Skeletal muscle tissue (tissue), 4 donors: ENCODE measurements around the gene ISYNA1. TPM values are rescaled to one million over a fixed set of nuclear protein-coding genes. Genes with fewer than 3 reads are reported as not detected.

Experiments
- H3K27ac ChIP-seq: one replicate; pipeline ENCODE4 v1.7.0; 2013; ENCODE audit warnings: mild to moderate bottlenecking, low read depth, low read length, inconsistent platforms
- H3K27me3 ChIP-seq, 3 donors: one replicate each; pipeline ENCODE4 v1.7.0; 2013; ENCODE audit warnings: low read length in 3 of 3; ENCODE audit not compliant: control insufficient read depth in 3 of 3, insufficient read depth in 3 of 3
- H3K36me3 ChIP-seq, 3 donors: one replicate each; pipeline ENCODE4 v1.7.0; 2013; ENCODE audit warnings: low read length in 3 of 3; ENCODE audit not compliant: control insufficient read depth in 3 of 3, insufficient read depth in 3 of 3
- H3K4me1 ChIP-seq, 3 donors: one replicate each; pipeline ENCODE4 v1.7.0; 2013; ENCODE audit warnings: low read length in 3 of 3, mild to moderate bottlenecking in 3 of 3; ENCODE audit not compliant: control insufficient read depth in 3 of 3, insufficient read depth in 3 of 3
- H3K4me3 ChIP-seq, 3 donors: one replicate each; pipeline ENCODE4 v1.7.0; 2013; ENCODE audit warnings: low read length in 3 of 3
- H3K9ac ChIP-seq, 3 donors: one replicate each; pipeline ENCODE4 v1.7.0; 2013; ENCODE audit warnings: low read length in 3 of 3, mild to moderate bottlenecking in 3 of 3, moderate library complexity in 2 of 3, low read depth in 1 of 3
- H3K9me3 ChIP-seq, 3 donors: one replicate each; pipeline ENCODE4 v1.7.0; 2013; ENCODE audit warnings: low read length in 3 of 3; ENCODE audit not compliant: control insufficient read depth in 3 of 3
- total RNA-seq: library from RNA; depleted of rRNA; stranded (reverse); fragments of >200 nt; gene quantifications from one replicate; pipeline ENCODE4 v1.2.3, GENCODE V29; 2014
- donor health status: Osteomylitis.

The ISYNA1 gene
- total RNA-seq, result 86.6 TPM

GRCh38 chr19:18437491-18438330 is at the start of gene ISYNA1:
TSS of gene ISYNA1 (minus strand) at chr19:18438133. CDS start at chr19:18437979, 154 bp downstream.
- peaks cover 0 to 19% (median 8%) of the 10 kb centered on the region in 3 donors for H3K27me3 ChIP-seq
- no peaks in the 10 kb centered on the region for H3K9me3 ChIP-seq
- peaks cover 13 to 39% (median 21%) of the 10 kb centered on the region in 3 donors for H3K4me1 ChIP-seq
- H3K27ac ChIP-seq, result peak within 1 kb of the TSS; percentile 62
- H3K36me3 ChIP-seq, result peaks cover 0 to 2% (median under 1%) of the 10 kb centered on the region in 3 donors
- H3K4me3 ChIP-seq, result peak within 1 kb of the TSS; percentile 48 to 68 (median 54)
- peak within 1 kb of the TSS; percentile 20 to 66 (median 56) for H3K9ac ChIP-seq

- peak overlapping the region in 1 of 3 donors; percentile 30 for H3K4me3 ChIP-seq
- H3K36me3 ChIP-seq, result no peaks in the 10 kb centered on the region
- peak overlapping the region in 2 of 3 donors; percentile 34 to 50 for H3K9ac ChIP-seq
- peak overlapping the region; percentile 33 for H3K27ac ChIP-seq
- H3K9me3 ChIP-seq, result no peaks in the 10 kb centered on the region
- peaks cover 63 to 86% (median 74%) of the 10 kb centered on the region in 3 donors for H3K4me1 ChIP-seq
- no peaks in the 10 kb centered on the region for H3K27me3 ChIP-seq
Observed at GRCh38 chr19:18486746-18487145, 48.8 kb upstream of the ISYNA1 start.

DNA sequence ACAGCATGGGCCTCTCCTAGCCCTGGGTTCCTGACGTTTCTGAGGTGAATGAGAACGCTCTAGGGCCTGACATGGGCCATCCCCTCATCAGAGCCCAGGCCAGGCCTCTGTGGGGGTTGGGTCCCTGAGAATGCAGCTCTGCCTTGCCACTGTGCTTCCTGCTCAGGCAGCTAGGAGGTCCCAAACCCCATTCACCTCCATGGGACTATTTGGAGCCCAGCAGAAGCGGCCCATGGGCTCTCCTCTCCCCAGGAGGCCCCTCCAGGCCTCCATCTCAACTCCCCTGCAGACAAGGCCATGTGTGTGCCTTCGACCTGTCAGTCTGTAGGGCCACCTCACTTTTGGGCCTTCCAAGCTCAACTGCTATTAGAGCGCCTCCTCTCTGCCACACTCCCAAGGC is 47.1 kb upstream of the ISYNA1 start:
- Histone ChIP-seq H3K4me3 (no peak overlapping the region), H3K4me1 (peaks cover 66 to 94% (median 78%) of the 10 kb centered on the region in 3 donors), H3K27ac (peak overlapping the region; percentile 36), H3K36me3 (no peaks in the 10 kb centered on the region), H3K9me3 (no peaks in the 10 kb centered on the region), H3K27me3 (no peaks in the 10 kb centered on the region), H3K9ac (peak overlapping the region; percentile 7 to 45 (median 16))

- Histone ChIP-seq H3K9me3 (no peaks in the 10 kb centered on the region), H3K4me1 (peaks cover 66 to 94% (median 77%) of the 10 kb centered on the region in 3 donors), H3K27me3 (no peaks in the 10 kb centered on the region), H3K4me3 (no peak overlapping the region), H3K27ac (no peak overlapping the region), H3K9ac (peak overlapping the region in 1 of 3 donors; percentile 25), H3K36me3 (no peaks in the 10 kb centered on the region)
Observed at GRCh38 chr19:18483119-18483890, 45.4 kb upstream of the ISYNA1 start.

DNA sequence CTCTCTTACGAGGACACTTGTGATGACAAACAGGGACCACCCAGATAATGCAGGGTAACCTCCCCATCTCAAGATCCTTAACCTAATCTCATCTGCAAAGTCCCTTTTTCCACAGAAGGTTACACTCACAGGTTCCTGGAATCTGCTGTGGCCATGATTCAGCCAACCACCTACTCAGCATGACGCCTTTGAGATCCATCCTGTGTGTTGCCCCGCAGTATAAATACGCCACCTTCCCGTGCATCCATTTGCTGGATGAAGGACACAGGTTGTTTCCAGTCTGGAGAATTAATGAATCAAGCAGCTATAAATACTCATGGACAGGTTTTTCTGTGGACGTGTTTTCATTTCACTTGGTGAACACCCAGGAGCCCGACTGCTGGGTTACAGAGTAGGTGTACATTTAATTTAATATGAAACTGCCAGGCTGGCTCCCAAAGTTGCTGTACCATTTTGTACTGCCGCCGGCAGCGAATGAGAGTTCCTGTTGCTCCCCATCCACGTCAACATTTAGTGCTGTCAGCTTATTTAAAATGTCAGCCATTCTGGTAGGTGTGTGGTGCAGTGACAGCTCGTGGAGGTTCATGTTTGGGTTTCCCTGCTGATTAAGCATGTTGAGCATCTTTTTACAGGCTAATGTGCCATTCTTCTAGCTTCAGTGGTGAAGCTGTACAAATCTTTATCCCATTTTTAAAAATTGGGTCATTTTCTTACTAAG is 43.7 kb upstream of the ISYNA1 start:
- Histone ChIP-seq H3K27me3 (no peaks in the 10 kb centered on the region), H3K4me1 (peaks cover 63 to 94% (median 77%) of the 10 kb centered on the region in 3 donors), H3K27ac (peak overlapping the region; percentile 65), H3K9me3 (no peaks in the 10 kb centered on the region), H3K4me3 (no peak overlapping the region), H3K36me3 (peaks cover 0 to 3% (median 2%) of the 10 kb centered on the region in 3 donors), H3K9ac (no peak overlapping the region)

DNA sequence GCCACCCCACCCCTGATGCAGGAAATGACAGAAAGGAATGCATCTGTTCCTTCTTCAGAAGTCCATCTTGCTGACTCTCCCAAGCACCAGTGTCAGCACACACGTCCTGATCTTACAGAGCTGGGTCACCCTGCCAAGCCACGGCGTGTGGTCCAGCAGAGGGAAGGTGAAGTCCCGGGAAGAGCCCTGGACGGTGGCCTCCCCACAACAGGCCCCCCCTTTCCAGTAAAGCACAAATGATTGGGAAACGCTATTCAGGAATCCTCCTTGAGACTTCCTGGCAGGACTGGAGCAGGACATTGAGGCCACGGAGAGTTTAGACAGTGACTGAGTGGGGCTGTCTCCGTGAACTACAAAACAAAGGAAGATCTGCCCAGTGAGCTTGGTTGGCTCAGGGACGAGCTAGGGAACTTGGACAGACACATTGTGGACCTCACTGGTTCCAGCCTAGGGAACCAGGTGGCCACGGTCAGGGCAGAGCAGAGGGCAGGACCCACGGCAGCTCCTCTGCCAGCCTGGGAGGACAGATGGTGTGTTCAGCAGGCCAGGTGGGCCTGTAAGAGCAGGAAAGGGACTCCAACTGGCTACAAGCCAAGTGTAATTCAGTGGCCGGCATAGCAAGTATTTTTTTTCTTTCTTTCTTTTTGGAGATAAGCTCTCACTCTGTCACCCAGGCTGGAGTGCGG is 42.2 kb upstream of the ISYNA1 start:
- H3K4me3 ChIP-seq, result peak overlapping the region in 2 of 3 donors; percentile 35 to 49
- H3K9ac ChIP-seq, result peak overlapping the region; percentile 20 to 57 (median 36)
- peaks cover 0 to 3% (median 2%) of the 10 kb centered on the region in 3 donors for H3K36me3 ChIP-seq
- H3K27ac ChIP-seq, result peak overlapping the region; percentile 65
- peaks cover 64 to 93% (median 77%) of the 10 kb centered on the region in 3 donors for H3K4me1 ChIP-seq
- no peaks in the 10 kb centered on the region for H3K9me3 ChIP-seq
- no peaks in the 10 kb centered on the region for H3K27me3 ChIP-seq

DNA sequence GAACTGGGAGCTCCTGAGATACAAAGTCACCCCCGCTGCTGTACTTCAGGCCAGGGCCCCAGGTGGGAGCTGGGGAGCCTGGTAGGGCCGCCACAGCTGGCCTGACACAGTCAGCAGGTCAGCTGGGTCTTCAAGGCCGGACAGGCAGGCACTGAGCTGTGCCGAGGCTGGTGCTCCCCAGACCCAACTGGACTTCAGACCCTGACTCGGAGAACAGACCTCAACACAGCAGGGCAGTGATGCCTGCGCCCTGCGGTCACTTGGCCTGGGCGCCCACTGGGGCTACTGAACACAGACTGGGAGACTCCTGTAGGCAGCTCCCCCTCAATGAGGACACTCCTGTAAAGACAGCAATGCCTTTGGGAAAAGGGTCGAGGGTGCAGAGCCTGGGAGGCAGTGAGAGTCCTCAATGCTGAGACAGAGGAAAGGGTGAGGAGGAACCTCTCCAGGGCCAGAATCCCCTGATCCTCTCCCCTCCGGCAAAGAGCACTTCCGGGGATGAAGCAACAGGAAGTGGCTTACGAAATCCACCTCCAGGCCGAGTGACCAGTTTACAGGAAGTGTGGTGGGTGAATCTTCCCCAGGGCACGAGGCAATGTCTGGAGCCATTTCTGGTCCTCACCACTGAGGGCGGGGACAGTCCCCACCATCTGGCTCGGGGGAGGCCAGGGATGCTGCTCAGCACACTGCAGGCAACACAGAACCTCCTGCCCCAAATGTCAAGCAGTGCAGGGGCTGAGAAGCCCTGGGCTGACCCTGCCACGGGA is 40.8 kb upstream of the ISYNA1 start:
- Histone ChIP-seq H3K9ac (peak overlapping the region in 2 of 3 donors; percentile 58 to 60), H3K4me1 (peaks cover 71 to 92% (median 82%) of the 10 kb centered on the region in 3 donors), H3K9me3 (no peaks in the 10 kb centered on the region), H3K27me3 (no peaks in the 10 kb centered on the region), H3K27ac (peak overlapping the region; percentile 65), H3K4me3 (peak overlapping the region in 1 of 3 donors; percentile 22), H3K36me3 (peaks cover 0 to 3% (median 2%) of the 10 kb centered on the region in 3 donors)

GRCh38 chr19:18477974-18478373 is 40.0 kb upstream of the ISYNA1 start:
- Histone ChIP-seq H3K4me1 (peaks cover 71 to 92% (median 82%) of the 10 kb centered on the region in 3 donors), H3K9me3 (no peaks in the 10 kb centered on the region), H3K4me3 (no peak overlapping the region), H3K27ac (peak overlapping the region; percentile 65), H3K36me3 (peaks cover 0 to 3% (median 2%) of the 10 kb centered on the region in 3 donors), H3K27me3 (no peaks in the 10 kb centered on the region), H3K9ac (peak overlapping the region in 1 of 3 donors; percentile 60)
